GM12872 (cell line): Measurements from ENCODE around the gene ASIC1.
A peak's percentile ranks its signal among the peaks of the same experiment; 100 is the strongest.

Source experiments
- CTCF ChIP-seq: IDR thresholded peaks from 3 replicates; pipeline ENCODE4 v1.5.1; 2011; ENCODE audit warnings: low read depth, mild to moderate bottlenecking, low read length, moderate library complexity; ENCODE audit not compliant: insufficient read depth

Gene ASIC1

DNA sequence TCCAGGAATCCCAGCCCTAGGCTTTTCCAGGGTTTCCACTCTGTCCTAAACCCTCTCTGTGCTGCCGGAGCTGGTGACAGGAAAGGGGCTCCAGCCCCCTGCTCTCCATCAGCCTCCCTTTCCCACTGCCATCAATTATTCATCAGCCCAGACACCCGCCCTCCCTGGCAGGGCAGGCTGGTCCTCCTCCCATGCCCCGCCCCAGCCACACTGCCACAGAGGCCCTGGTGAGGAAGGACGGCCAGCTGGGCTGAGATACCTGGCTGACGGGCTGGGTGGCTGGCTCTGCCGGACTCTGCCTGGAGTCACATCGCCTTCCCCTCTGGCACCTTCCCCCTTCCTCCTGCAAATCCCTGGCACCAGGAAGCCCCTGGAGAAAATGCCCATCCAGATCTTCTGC is 15.8 kb downstream of the ASIC1 start:
- TF ChIP-seq CTCF = no peak

GRCh38 chr12:50073712-50074111 is 16.3 kb downstream of the ASIC1 start:
- no peak for TF ChIP-seq CTCF

GRCh38 chr12:50074936-50075807 is 17.8 kb downstream of the ASIC1 start:
- TF ChIP-seq CTCF = peak; percentile 95

DNA sequence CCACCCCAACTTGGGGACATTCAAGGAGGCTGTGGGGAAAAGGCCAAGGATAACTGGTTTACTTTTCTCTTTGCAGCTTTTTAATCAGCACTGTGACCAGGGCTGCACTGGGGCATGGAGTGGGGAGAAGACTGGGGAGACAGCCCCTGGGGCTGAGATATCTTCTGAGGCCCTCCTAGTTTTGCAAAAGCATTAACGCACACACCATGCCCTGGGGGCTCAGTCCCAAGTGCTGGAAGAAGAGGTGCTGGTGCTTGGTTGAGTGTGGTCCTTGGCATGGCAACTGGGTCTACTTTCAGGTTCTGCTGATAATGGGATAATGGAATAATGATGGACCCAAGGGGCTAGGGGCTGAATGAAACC is 18.4 kb downstream of the ASIC1 start:
- no peak for TF ChIP-seq CTCF

- no peak for TF ChIP-seq CTCF
Observed at GRCh38 chr12:50077099-50077498, 19.7 kb downstream of the ASIC1 start.

- TF ChIP-seq CTCF = no peak
Observed at GRCh38 chr12:50078281-50078680, 20.9 kb downstream of the ASIC1 start.

DNA sequence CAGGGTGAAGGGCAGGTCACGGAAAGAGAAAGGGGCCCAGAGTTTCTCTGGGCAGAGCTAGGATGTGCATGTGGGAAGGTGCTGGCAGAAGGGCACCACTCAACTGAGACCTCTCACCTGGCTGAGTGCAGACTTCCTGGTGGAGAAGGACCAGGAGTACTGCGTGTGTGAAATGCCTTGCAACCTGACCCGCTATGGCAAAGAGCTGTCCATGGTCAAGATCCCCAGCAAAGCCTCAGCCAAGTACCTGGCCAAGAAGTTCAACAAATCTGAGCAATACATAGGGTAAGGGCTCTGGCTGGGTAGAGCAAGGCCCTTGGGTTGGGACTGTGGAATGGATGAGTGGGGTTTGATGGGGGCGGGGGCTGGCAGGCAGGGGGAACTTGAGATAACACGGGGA is 22.4 kb downstream of the ASIC1 start:
- TF ChIP-seq CTCF = no peak
